ENCODE results near the gene FOXD2.

DNA sequence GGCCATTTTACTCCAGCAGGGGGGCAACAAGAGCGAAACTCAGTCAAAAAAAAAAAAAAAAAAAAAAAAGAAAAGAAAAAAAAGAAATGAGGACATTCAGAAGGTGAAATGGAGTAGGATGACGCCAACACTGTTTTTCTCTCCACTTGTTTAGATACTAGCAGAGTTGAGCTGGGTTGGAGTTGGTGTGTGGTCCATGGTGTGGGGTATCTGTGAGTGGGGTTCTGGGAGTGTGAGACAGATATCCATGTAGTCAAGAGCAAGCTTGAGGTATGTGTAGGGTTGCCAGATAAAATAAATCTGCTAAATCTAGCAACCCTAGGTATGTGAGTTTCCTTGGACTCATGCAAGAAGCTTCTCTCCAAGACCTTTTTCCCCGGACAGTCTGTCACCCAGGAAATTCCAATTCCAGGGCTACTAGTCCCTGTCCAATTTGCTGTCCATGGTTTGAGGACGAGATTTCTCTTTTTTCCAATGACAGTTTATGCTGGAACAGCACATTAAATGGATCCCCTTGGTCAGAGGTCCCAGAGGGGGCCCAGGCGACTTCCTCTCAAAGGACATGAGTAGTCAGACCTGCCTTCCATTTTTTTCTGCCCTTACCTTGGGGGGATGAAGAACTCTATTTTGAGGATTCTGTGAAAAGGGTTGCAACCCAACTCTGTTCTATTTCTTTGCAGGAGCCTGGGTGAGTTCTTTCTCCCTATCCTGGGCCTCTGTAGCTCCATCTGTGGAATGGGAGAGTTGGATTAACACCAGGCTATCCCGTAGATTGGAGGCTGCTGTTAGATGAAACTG is 2.1 kb upstream of the FOXD2 start:
- TF ChIP-seq EZH2 (IDR thresholded peaks at IDR 0.05; ENCODE audit: borderline replicate concordance) (no peak), EZH2phosphoT487 (IDR thresholded peaks at IDR 0.05; ENCODE audit: low read depth, severe bottlenecking, unreplicated experiment) (no peak)
- TF ChIP-seq, protein P1, sequence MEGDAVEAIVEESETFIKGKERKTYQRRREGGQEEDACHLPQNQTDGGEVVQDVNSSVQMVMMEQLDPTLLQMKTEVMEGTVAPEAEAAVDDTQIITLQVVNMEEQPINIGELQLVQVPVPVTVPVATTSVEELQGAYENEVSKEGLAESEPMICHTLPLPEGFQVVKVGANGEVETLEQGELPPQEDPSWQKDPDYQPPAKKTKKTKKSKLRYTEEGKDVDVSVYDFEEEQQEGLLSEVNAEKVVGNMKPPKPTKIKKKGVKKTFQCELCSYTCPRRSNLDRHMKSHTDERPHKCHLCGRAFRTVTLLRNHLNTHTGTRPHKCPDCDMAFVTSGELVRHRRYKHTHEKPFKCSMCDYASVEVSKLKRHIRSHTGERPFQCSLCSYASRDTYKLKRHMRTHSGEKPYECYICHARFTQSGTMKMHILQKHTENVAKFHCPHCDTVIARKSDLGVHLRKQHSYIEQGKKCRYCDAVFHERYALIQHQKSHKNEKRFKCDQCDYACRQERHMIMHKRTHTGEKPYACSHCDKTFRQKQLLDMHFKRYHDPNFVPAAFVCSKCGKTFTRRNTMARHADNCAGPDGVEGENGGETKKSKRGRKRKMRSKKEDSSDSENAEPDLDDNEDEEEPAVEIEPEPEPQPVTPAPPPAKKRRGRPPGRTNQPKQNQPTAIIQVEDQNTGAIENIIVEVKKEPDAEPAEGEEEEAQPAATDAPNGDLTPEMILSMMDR (IDR thresholded peaks at IDR 0.05; ENCODE audit: poor library complexity), result no peak
